Hypothalamus (tissue), 51 donors: Measurements from ENCODE around the gene NUCB1.

ENCODE experiments used
- DNase-seq, 51 donors: peaks; one replicate each; lab custom pipeline; 2025; lab: John Stamatoyannopoulos, UW

The NUCB1 gene

GRCh38 chr19:48970139-48970766 is 70.1 kb downstream of the NUCB1 start:
- DNase-seq = no peak

GRCh38 chr19:48970923-48971395 is 70.8 kb downstream of the NUCB1 start:
- peak in 43 of 51 donors; percentile 13 to 79 (median 48) for DNase-seq
